Endothelial cell of umbilical vein (primary cell): Measurements from ENCODE around the gene TCEANC. TPM values are rescaled to one million over a fixed set of nuclear protein-coding genes. Genes with fewer than 3 reads are reported as not detected.

Experiments
- BruUV-seq: library from RNA; stranded (reverse); fragments of 400-500 nt; replicated peaks from 2 replicates; lab custom pipeline; 2021; lab: Mats Ljungman, UMichigan
- CTCF ChIA-PET: fragments of 300-600, 350-600 bp; sonication (Branson Sonifier 250); formaldehyde crosslinking; loops from one replicate; lab custom pipeline; 2021; ENCODE audit warnings: antibody characterized with exemption, inconsistent platforms; lab: Charles Lee
- POLR2A ChIA-PET: fragments of 300-600, 350-600 bp; sonication (Branson Sonifier 250); formaldehyde crosslinking; loops from one replicate; lab custom pipeline; 2021; ENCODE audit warnings: antibody characterized with exemption, inconsistent platforms; lab: Charles Lee
- DNase-seq: peaks from one replicate; pipeline ENCODE4 v3.0.0-alpha.2; 2011; ENCODE audit warnings: low read depth, low spot score
- FAIRE-seq: peaks from 2 replicates; lab custom pipeline; 2011; peaks lifted over from hg19 to GRCh38; lab: Jason Lieb, UNC
- H2AFZ ChIP-seq: 2 replicates; pipeline ENCODE4 v1.6.0; 2012; ENCODE audit warnings: low read depth, low read length, control low read depth, inconsistent platforms
- H3K27ac ChIP-seq: 2 replicates; pipeline ENCODE4 v1.5.1; 2011; ENCODE audit warnings: low read depth, mild to moderate bottlenecking, control low read depth, low read length, moderate library complexity; ENCODE audit not compliant: insufficient read depth
- H3K27me3 ChIP-seq, 2 experiments: 2 replicates each; pipeline versions ENCODE4 v1.6.0 to v1.6.1; 2011; ENCODE audit warnings: low read length in 2 of 2, mixed read lengths in 1 of 2; ENCODE audit not compliant: control insufficient read depth in 2 of 2, insufficient read depth in 2 of 2
- H3K36me3 ChIP-seq, 2 experiments: 2 replicates in 1 of 2; 3 replicates in 1 of 2; pipeline ENCODE4 v1.5.1; 2011; ENCODE audit warnings: low read length in 2 of 2, mild to moderate bottlenecking in 1 of 2, moderate library complexity in 1 of 2; ENCODE audit not compliant: control insufficient read depth in 2 of 2, insufficient read depth in 2 of 2; ENCODE audit errors: extremely low read depth in 1 of 2
- H3K4me1 ChIP-seq: 3 replicates; pipeline ENCODE4 v1.5.1; 2011; ENCODE audit warnings: mild to moderate bottlenecking, low read length; ENCODE audit not compliant: control insufficient read depth, insufficient read depth; ENCODE audit errors: extremely low read depth
- H3K4me2 ChIP-seq: 2 replicates; pipeline ENCODE4 v1.6.1; 2011; ENCODE audit warnings: low read length, control low read depth, mixed read lengths; ENCODE audit not compliant: insufficient read depth
- H3K4me3 ChIP-seq, 3 experiments: fragments of 200-600 bp in 1 of 3; sonication (generic), shearing (Covaris generic) in 1 of 3; replicated peaks in 1 of 3; 2 replicates each; pipeline ENCODE4 v1.5.1; 2011 to 2016; ENCODE audit warnings: control low read depth in 3 of 3, low read length in 3 of 3, mild to moderate bottlenecking in 2 of 3, inconsistent platforms in 1 of 3, low read depth in 1 of 3, moderate library complexity in 1 of 3; ENCODE audit not compliant: insufficient read depth in 1 of 3
- H3K79me2 ChIP-seq: 2 replicates; pipeline ENCODE4 v1.6.0; 2012; ENCODE audit warnings: low read length, inconsistent platforms; ENCODE audit not compliant: control insufficient read depth, insufficient read depth
- H3K9ac ChIP-seq: replicated peaks from 2 replicates; pipeline ENCODE3; 2011; ENCODE audit warnings: low read length, control low read depth; ENCODE audit not compliant: insufficient read depth; ENCODE audit errors: extremely low read depth
- H3K9me1 ChIP-seq: replicated peaks from 3 replicates; pipeline ENCODE4 v1.6.0; 2011; ENCODE audit warnings: mild to moderate bottlenecking, low read length; ENCODE audit not compliant: control insufficient read depth, insufficient read depth; ENCODE audit errors: extremely low read depth
- H3K9me3 ChIP-seq: replicated peaks from 2 replicates; pipeline ENCODE4 v1.5.1; 2012; ENCODE audit warnings: low read length, inconsistent platforms; ENCODE audit not compliant: control insufficient read depth, insufficient read depth
- H4K20me1 ChIP-seq: replicated peaks from 2 replicates; pipeline ENCODE3; 2011; ENCODE audit warnings: mild to moderate bottlenecking, low read length; ENCODE audit not compliant: control insufficient read depth, insufficient read depth; ENCODE audit errors: extremely low read depth
- EZH2 ChIP-seq: IDR thresholded peaks from 2 replicates; pipeline ENCODE4 v1.6.1; 2012; ENCODE audit warnings: borderline replicate concordance, low read depth, mild to moderate bottlenecking, moderate library complexity, low read length, inconsistent platforms; ENCODE audit not compliant: severe bottlenecking
- JUN ChIP-seq: IDR thresholded peaks from 2 replicates; pipeline ENCODE4 v1.6.1; 2011; ENCODE audit warnings: borderline replicate concordance, low read depth; ENCODE audit not compliant: insufficient read length, insufficient read depth
- MYC ChIP-seq: IDR thresholded peaks from one replicate; pipeline ENCODE4 v1.6.1; 2011; ENCODE audit warnings: mild to moderate bottlenecking, low read depth, low read length
- POLR2A ChIP-seq: IDR thresholded peaks from 2 replicates; pipeline ENCODE4 v1.6.1; 2012; ENCODE audit warnings: low read depth, mild to moderate bottlenecking, control low read depth, low read length
- POLR2AphosphoS5 ChIP-seq: IDR thresholded peaks from 2 replicates; pipeline ENCODE4 v1.6.1; 2012; ENCODE audit warnings: low read depth, mild to moderate bottlenecking, control low read depth, low read length, moderate library complexity; ENCODE audit not compliant: insufficient read depth
- dilution Hi-C: fragments of 300-500 bp; cut with MboI; formaldehyde crosslinking; loops from one replicate; pipeline ENCODE4 v1.15.0; 2019; ENCODE audit warnings: low sequenced_read_pairs; ENCODE audit not compliant: extremely low pct_ligation_motif_present
- intact Hi-C: fragments of 100-400 bp; cut with micrococcal nuclease; formaldehyde crosslinking; loops from one replicate; pipeline ENCODE4 v1.10.0; 2022
- polyA plus RNA-seq, 4 experiments: library from polyadenylated mRNA; depleted of rRNA in 3 of 4; stranded (reverse) in 3 of 4; unstranded in 1 of 4; fragments of >200 nt; gene quantifications; 2 replicates each; pipeline versions ENCODE4 v1.2.1 to v1.2.3, GENCODE V29; 2011 to 2012; ENCODE audit warnings: missing spikeins in 1 of 4
- total RNA-seq: library from RNA; stranded (reverse); gene quantifications from 2 replicates; pipeline ENCODE4 v1.2.3, GENCODE V29; 2021
- TF ChIP-seq, protein P1 (sequence below): IDR thresholded peaks from 2 replicates; pipeline ENCODE4 v1.6.1; 2011; ENCODE audit not compliant: insufficient read depth, insufficient read length
- TF ChIP-seq, protein P2 (sequence below), 2 donors: IDR thresholded peaks; 1 replicate in 1 of 2; 2 replicates in 1 of 2; pipeline ENCODE4 v1.5.1; 2011; ENCODE audit warnings: low read length in 2 of 2, mild to moderate bottlenecking in 2 of 2, moderate library complexity in 2 of 2, control low read depth in 1 of 2, inconsistent platforms in 1 of 2, low read depth in 1 of 2; ENCODE audit not compliant: insufficient read depth in 1 of 2; ENCODE audit errors: extremely low read depth in 1 of 2

Gene TCEANC
- total and polyA plus RNA-seq, 2 donors (not counting 3 experiments of a cell fraction or from before 2014, with no cell fraction given) = 0.32 to 0.75 TPM

DNA sequence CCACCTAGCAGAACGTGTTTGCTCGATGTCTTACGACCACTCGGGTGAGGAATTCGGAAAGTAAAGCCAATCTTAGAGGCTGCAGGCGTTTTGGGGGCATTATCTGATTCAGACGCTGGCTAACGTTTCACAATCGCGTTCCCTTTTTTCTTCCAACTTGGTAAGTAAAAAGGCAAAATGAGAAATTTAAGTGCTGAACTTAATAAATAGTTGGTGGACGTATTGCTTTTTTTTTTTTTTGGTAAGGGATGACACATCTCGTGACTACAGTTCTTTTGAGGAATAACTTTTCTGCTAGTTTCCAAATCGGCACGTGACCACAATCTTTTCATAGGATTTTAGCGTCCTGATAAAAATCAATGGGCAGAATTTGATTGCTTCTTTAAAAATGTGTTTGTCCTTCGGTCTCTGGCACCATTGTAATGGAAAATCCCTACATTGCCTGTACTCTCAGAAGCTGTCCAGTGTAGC lies 36.8 kb downstream of the TCEANC start:
- Histone ChIP-seq H3K4me2 (peak overlapping the region; percentile 72), H2AFZ (peak overlapping the region; percentile 19), H3K9ac (peak overlapping the region; percentile 60), H3K27ac (peak overlapping the region; percentile 70), H3K27me3 (no peaks in the 10 kb centered on the region), H3K4me1 (peaks cover 16% of the 10 kb centered on the region), H3K79me2 (peaks cover 46% of the 10 kb centered on the region), H3K36me3 (no peaks in the 10 kb centered on the region), H4K20me1 (no peaks in the 10 kb centered on the region), H3K9me1 (no peaks in the 10 kb centered on the region), H3K9me3 (no peaks in the 10 kb centered on the region), H3K4me3 (peak overlapping the region; percentile 9 to 77 (median 64))
- no peak for TF ChIP-seq JUN
- TF ChIP-seq EZH2 = no peak
- no peak for TF ChIP-seq MYC
- TF ChIP-seq POLR2AphosphoS5 = no peak
- TF ChIP-seq POLR2A = no peak
- dilution Hi-C loops (no loop called here), intact Hi-C loops (loop anchor here (1.0 to 2.0 kb wide), 2 partner anchors 36 to 45 kb away; partner anchors contain the start of genes OFD1, TCEANC and TRAPPC2)
- ChIA-PET CTCF (interaction anchor here (1.2 kb wide), 1 partner anchor 183 kb away, joined by 4 read pairs; no protein-coding TSS in a partner anchor), POLR2A (no interaction called here)
- peak; percentile 18 for FAIRE-seq
- TSS peak; percentile 43 for BruUV-seq
- peak; percentile 52 for DNase-seq

DNA sequence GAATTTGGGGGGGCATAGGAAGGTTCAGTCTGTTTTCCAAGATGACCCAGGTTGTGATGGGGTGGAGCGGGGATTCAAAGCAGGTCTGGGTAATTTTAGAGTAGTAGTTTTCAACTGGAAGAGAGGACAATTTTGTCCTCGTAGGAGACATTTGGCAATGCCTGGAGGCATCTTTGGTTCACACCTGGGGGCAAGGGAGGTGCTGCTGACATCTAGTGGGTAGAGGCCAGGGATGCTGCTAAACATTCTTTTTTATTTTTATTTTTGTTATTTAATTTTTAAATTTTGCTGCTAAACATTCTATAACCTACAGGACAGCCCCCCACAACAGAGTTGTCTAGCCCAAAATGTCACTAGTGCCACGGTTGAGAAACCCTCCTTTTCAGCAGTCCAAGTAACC lies 37.9 kb downstream of the TCEANC start:
- ChIA-PET CTCF (no interaction called here), POLR2A (no interaction called here)
- Histone ChIP-seq H3K9me3 (no peaks in the 10 kb centered on the region), H3K9ac (peak overlapping the region; percentile 60), H2AFZ (no peak overlapping the region), H3K27ac (no peak overlapping the region), H4K20me1 (no peaks in the 10 kb centered on the region), H3K4me3 (peak overlapping the region in 1 of 3 experiments; percentile 77), H3K27me3 (no peaks in the 10 kb centered on the region), H3K79me2 (peaks cover 56% of the 10 kb centered on the region), H3K4me2 (peak overlapping the region; percentile 72), H3K9me1 (no peaks in the 10 kb centered on the region), H3K4me1 (peaks cover 17% of the 10 kb centered on the region), H3K36me3 (no peaks in the 10 kb centered on the region)
- DNase-seq = no peak
- TF ChIP-seq, protein P1, sequence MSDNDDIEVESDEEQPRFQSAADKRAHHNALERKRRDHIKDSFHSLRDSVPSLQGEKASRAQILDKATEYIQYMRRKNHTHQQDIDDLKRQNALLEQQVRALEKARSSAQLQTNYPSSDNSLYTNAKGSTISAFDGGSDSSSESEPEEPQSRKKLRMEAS = no peak
- TF ChIP-seq EZH2 = no peak
- TF ChIP-seq, protein P2, sequence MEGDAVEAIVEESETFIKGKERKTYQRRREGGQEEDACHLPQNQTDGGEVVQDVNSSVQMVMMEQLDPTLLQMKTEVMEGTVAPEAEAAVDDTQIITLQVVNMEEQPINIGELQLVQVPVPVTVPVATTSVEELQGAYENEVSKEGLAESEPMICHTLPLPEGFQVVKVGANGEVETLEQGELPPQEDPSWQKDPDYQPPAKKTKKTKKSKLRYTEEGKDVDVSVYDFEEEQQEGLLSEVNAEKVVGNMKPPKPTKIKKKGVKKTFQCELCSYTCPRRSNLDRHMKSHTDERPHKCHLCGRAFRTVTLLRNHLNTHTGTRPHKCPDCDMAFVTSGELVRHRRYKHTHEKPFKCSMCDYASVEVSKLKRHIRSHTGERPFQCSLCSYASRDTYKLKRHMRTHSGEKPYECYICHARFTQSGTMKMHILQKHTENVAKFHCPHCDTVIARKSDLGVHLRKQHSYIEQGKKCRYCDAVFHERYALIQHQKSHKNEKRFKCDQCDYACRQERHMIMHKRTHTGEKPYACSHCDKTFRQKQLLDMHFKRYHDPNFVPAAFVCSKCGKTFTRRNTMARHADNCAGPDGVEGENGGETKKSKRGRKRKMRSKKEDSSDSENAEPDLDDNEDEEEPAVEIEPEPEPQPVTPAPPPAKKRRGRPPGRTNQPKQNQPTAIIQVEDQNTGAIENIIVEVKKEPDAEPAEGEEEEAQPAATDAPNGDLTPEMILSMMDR (IDR thresholded peaks at IDR 0.05; ENCODE audit: extremely low read depth in 1 of 2, insufficient read depth in 1 of 2, low read depth in 1 of 2, low read length in 2 of 2) = no peak
- no peak for TF ChIP-seq POLR2AphosphoS5
- intact Hi-C loops = no loop called here
- dilution Hi-C loops = no loop called here
- FAIRE-seq = no peak
- no TSS peak for BruUV-seq
